GM18858 (cell line): ENCODE data around the gene SH3D19.
A peak's percentile ranks its signal among the peaks of the same experiment; 100 is the strongest.
"Not testable (repeated sequence)": the region's sequence is repeated elsewhere in the genome, so short reads cannot be mapped to it uniquely, and the experiment has no call there.

Source experiments
- ATAC-seq: cut with Tn5 transposase; IDR thresholded peaks from one replicate; pipeline ENCODE4 v1.9.1; 2021; ENCODE audit not compliant: unreplicated experiment

Gene SH3D19

DNA sequence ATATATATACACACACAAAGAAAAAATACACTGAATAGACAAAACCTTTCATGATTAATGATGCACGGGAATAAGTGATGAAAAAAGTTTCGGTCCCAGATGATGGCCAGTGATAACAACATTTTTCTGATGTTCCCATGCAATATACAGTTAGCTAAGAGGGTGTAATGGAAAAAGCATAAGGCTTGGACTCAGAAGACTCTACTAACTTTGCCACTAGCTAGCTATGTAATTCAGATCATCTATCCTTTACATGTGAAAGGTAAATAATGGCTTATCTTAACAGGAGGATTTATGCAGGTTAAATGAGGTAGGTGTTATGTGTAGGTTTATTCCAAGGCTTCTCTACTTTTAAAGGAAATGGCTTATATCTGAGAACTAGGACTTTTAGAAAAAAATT is 221.6 kb downstream of the SH3D19 start:
- ATAC-seq = no peak

GRCh38 chr4:151100531-151100930 is 224.9 kb downstream of the SH3D19 start:
- ATAC-seq = no peak

- no peak for ATAC-seq
Measured at GRCh38 chr4:151099976-151100417, 225.4 kb downstream of the SH3D19 start.

DNA sequence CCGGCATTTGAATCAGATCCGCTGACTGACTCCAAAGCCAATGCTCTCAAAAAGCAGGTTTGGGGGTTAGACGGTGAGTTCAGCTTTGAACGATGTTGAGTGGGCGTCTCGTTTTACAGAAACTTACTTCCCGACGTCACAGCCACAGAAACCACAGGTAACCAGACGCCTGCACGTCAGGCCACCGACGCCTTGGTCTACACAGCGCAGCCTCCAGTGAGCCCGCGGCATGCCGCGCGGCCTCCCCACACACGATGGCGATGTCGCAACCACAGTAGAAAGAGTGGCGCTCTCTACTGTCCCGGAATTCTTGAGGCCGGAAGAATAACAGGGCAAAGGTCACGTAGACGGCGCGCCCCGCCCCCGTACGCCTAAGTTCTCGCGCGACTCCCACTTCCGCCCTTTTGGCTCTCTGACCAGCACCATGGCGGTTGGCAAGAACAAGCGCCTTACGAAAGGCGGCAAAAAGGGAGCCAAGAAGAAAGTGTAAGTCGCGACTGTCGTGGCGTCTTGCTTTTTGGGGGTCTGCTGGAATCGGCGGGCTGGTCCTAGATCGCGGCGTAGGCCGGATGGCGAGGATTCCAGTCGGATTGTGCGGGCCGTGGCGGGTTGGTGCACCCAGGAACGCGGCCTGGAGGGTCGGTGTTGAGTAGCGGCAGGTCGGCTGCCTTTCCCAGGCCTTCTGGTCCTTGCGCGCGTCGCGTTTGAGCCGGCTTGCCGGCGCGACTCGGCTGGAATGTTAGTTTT is 226.0 kb downstream of the SH3D19 start, which contains the start of gene RPS3A:
TSS of gene RPS3A (plus strand) at position 400 of the 747 bp plus-strand sequence. CDS start at position 425, 25 bp downstream.
- peak; percentile 90 for ATAC-seq

DNA sequence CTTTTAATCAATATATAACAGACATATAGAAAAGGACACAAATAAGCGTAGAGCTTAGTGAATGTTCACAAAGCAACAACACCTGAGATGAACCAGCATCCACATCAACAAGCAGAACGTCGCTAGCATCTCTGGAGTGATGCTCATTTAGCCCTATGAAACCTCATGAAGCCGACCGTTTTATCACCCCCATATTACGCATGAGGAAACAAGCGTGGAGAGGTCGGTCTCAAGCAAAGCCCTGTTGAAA is 226.5 kb downstream of the SH3D19 start:
- no peak for ATAC-seq

GRCh38 chr4:151097759-151098158 is 227.6 kb downstream of the SH3D19 start:
- no peak for ATAC-seq

GRCh38 chr4:151095142-151095541 is 230.3 kb downstream of the SH3D19 start:
- no peak for ATAC-seq

GRCh38 chr4:151094290-151094751 is 231.1 kb downstream of the SH3D19 start:
- no peak for ATAC-seq

DNA sequence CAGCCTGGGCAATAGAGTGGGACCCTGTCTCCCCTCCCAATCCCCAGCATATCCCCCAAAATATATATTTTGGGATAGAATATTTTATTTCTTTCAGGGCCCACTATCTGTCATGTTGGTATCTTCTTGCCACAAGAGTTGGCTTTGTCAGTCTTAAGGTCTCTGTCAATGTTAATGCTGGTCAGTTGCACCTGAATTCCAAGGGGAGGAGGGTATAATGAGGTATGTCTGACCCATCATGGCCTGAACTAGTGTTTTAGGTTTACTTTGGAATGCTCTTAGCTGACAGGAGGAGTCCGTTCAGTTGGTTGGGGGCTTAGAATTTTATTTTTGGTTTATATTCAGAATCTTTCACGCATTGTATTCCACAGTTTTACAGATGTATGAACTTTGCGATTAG is 232.2 kb downstream of the SH3D19 start:
- ATAC-seq = no peak

DNA sequence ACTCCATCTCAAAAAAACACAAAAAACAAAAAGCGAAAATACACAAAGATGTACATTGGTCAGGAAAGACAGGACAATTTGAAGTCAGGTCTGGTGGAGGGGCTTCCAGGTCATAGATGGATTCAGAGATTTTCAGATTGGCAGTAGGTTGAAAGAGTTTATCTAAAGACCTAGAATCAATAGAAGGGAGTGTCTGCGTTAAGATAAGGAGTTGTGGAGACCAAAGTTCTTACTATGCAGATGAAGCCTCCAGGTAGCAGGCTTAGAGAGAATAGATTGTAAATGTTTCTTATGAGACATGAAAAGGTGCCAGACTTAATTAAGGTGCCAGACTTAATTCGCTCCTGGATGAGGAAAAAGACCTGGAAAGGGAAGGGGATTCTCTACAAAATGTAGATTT is 232.9 kb downstream of the SH3D19 start:
- ATAC-seq = no peak

DNA sequence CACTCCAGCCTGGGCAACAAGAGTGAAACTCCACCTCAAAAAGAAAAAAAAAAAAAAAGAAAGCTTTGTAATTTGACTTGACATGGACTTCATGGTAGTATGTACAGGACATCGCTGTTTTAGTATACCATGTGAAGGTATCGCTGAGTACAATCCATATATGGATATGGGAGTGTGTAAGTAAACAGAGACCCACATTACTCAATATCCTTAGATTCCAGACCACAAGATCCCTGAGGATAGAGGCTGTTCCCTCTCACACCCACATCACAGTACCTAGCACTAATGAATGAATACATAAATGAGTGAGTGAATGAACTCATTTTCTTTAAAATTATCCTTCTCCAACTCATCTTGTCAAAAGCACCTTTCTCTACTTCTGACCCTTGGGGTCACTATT is 234.4 kb downstream of the SH3D19 start:
- ATAC-seq = no peak

- ATAC-seq = no peak
Measured at GRCh38 chr4:151087467-151087866, 237.9 kb downstream of the SH3D19 start.

DNA sequence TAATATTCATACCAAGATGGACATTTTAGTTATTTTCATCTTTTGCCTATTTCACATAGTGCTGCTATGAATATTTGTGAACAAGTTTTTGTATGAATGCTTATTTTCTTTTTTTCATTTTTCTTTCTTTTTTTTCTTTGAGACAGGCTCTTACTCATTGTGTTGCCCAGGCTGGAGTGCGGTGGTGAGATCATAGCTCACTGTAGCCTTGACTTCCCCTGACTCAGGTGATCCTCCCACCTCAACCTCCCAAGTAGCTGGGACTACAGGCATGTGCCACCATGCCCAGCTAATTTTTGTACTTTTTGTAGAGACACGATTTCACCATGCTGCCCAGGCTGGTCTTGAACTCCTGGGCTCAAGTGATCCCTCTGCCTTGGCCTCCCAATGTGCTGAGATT is 247.4 kb downstream of the SH3D19 start:
- ATAC-seq = not testable (repeated sequence)

GRCh38 chr4:151074416-151074916 is 250.9 kb downstream of the SH3D19 start:
- ATAC-seq = no peak
